ENCODE measurements around the gene AKIRIN2.
"Not testable (repeated sequence)": the region's sequence is repeated elsewhere in the genome, so short reads cannot be mapped to it uniquely, and the experiment has no call there.

AKIRIN2 gene

DNA sequence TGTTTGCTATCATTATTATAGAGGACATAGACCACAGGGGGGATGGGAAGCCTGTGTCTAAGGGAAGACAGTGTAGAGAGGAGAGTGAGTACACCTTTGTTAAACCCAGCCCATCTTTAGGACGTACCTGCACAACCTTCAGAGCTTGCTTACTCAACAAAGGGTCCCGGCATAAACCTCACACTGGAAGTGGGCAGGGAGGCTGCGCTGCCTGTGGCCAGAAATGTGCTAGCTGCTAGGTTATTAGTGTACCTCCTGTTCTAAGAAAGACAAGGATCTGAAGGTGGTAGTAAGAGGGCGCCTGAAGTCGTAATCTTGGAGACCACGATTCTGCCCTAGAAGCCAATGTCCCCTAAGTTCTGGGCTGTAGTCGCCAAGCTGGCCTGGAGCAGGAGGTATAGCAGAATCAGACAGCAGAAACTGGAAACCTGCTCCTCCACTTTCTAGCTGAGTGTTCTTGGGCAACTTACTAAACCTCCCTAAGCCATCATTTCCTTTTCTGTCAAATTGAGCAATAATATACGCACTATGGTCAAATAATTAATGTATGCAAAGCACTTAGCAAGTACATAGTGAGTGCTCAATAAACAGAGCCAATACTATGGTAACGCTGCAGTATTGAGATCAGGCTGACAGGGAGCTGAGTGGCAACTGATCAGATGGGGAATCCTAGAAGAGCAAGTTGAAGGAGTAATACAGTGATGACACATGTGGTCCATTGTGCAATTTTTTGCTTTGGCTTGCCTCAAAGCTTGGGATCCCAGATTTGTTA lies 16.8 kb upstream of the AKIRIN2 start:
- Histone ChIP-seq H3K9ac (no peak overlapping the region), H3K27ac (no peak overlapping the region), H3K4me2 (no peak overlapping the region), H3K4me3 (no peak overlapping the region), H3K36me3 (no peaks in the 10 kb centered on the region), H3K9me3 (no peaks in the 10 kb centered on the region), H3K4me1 (no peaks in the 10 kb centered on the region), H3K27me3 (no peaks in the 10 kb centered on the region), H4K20me1 (no peaks in the 10 kb centered on the region)
- no peak for TF ChIP-seq Cebpa-rat (IDR thresholded peaks at IDR 0.05)

DNA sequence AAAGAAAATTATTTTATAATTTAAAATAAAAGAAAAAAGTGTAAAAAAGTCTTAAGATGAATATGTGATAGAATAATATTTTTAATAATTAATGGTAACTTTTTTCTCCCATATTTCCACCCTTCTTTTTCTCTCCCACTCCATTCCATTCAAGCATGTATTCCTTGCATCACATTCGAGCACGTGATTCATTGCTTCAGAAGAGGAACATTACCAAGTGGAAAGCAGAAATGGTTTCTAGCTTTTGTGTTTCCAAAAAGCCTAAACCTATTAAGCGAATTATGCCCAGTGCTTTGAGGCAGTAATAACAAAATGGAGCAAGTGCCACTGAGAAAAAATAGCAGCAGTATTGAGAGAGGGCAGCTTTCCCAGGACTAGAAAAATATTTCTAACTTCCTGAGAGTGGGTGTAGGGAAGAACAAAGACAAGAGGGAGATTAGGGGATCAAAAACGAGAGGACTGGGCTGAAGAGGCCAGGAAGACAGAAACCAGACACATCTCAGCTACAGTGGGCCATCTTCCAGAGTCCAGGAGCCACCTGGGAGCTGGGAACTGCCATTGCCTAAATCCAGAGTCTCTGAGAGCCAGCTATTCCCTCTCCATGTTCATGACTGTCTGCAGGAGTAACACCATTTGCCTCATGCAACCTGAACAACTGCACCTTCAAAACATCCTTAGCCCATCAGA lies 15.0 kb upstream of the AKIRIN2 start:
- H3K4me2 ChIP-seq = no peak overlapping the region

DNA sequence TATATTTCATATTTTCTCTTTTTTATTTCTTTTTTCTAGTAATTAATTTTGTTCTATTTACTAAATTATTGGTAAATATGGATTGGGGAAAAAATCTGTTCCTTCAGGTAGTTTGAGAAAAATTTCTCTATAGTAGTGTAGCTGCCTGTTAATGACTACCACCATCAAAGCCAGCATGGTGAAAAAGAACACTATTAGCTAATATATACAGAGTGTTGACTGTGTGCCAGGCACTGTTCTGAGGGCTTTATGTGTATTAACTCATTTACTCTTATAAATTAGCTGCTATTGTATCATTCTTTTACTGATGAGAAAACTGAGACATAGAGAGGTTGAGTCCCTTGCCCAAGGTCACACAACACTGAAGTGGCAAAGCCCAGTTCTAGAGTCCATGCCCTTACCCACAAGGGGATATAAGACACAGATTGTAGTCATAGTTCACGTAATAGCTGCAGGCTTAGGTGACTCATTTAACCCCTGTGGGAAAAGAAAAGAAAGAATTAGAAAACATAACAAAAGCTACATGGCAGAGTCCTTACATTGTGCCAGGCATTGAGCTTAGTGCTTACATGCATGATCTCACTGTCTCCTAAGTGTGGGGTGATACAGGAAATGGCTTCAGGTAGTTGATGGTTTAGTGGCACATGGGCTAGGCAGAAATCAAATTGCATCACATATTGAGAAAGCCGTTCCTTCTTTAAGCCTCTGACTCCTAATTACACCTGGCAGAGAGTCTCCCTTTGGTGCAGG lies 12.2 kb upstream of the AKIRIN2 start:
- Histone ChIP-seq H4K20me1 (no peaks in the 10 kb centered on the region), H3K4me3 (no peak overlapping the region), H3K36me3 (no peaks in the 10 kb centered on the region), H3K4me1 (no peaks in the 10 kb centered on the region), H3K9ac (no peak overlapping the region), H3K27ac (no peak overlapping the region), H3K27me3 (no peaks in the 10 kb centered on the region), H3K9me3 (no peaks in the 10 kb centered on the region), H3K4me2 (no peak overlapping the region)
- no peak for TF ChIP-seq Cebpa-rat (IDR thresholded peaks at IDR 0.05)

More for the DNA sequence above, 15.0 kb upstream of the AKIRIN2 start:
- Histone ChIP-seq H3K27me3 (no peaks in the 10 kb centered on the region), H3K4me3 (no peak overlapping the region), H3K36me3 (no peaks in the 10 kb centered on the region), H3K9me3 (no peaks in the 10 kb centered on the region), H4K20me1 (no peaks in the 10 kb centered on the region), H3K4me1 (no peaks in the 10 kb centered on the region), H3K27ac (no peak overlapping the region), H3K9ac (no peak overlapping the region)
- TF ChIP-seq Cebpa-rat (IDR thresholded peaks at IDR 0.05) = no peak

DNA sequence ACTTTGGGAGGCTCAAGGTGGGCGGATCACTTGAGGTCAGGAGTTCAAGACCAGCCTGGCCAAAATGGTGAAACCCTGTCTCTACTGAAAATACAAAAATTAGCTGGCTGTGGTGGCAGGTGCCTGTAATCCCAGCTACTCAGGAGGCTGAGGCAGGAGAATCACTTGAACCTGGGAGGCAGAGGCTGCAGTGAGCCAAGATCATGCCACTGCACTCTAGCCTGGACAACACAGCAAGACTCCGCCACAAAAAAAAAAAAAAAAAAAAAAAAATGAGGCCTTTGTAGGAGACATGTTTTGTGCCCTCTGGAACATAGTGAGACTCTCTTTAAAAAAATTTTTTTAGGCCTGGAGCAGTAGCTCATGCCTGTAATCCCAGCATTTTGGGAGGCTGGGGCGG lies 10.7 kb upstream of the AKIRIN2 start:
- not testable (repeated sequence) for H3K9ac ChIP-seq, H3K27me3 ChIP-seq, H3K4me2 ChIP-seq, H3K4me1 ChIP-seq, H3K9me3 ChIP-seq, H3K4me3 ChIP-seq, H3K36me3 ChIP-seq, H4K20me1 ChIP-seq, H3K27ac ChIP-seq

DNA sequence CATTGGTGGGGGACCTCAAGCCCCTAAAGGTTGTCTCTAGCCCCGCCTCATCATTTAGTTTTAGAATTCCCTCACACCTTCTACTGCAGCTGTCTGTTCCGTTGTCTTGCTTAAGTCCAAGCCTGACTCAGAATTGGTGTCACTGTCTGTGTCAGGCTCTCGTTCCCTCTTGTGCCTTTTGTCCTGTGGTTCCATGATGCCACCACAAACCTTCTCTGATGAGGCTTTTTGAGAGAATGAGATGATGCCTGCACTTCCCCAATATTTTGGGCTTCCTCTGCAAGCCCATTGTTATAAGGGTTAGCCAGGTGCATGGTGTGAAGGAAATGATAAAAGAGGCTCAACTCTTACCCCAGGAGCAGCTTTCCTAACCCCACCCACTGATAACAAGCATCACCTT lies 8.1 kb upstream of the AKIRIN2 start:
- Histone ChIP-seq H3K9ac (no peak overlapping the region), H3K4me2 (no peak overlapping the region), H3K4me1 (no peaks in the 10 kb centered on the region), H3K9me3 (no peaks in the 10 kb centered on the region), H3K27ac (no peak overlapping the region), H3K27me3 (no peaks in the 10 kb centered on the region), H4K20me1 (no peaks in the 10 kb centered on the region), H3K4me3 (no peak overlapping the region), H3K36me3 (no peaks in the 10 kb centered on the region)
- TF ChIP-seq Cebpa-rat (IDR thresholded peaks at IDR 0.05) = no peak

DNA sequence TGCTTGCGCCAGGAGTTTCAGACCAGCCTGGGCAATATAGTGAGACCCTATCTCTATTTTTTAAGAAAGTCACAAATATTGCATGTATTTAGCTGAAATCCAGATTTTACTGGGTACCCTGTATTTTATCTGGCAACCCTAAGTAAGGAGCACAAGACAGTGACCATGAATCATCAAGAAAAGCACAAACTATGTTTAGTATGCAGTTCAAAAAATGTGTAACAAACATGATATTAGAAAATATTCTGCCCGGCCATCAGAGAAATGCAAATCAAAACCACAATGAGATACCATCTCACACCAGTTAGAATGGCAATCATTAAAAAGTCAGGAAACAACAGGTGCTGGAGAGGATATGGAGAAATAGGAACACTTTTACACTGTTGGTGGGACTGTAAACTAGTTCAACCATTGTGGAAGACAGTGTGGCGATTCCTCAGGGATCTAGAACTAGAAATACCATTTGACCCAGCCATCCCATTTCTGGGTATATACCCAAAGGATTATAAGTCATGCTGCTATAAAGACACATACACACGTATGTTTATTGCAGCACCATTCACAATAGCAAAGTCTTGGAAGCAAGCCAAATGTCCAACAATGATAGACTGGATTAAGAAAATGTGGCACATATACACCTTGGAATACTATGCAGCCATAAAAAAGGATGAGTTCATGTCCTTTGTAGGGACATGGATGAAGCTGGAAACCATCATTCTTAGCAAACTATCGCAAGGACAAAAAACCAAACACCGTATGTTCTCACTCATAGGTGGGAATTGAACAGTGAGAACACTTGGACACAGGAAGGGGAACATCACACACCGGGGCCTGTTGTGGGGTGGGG lies 6.8 kb upstream of the AKIRIN2 start:
- not testable (repeated sequence) for H3K27me3 ChIP-seq, H3K27ac ChIP-seq, H3K36me3 ChIP-seq, H3K4me1 ChIP-seq, H3K4me3 ChIP-seq, H3K4me2 ChIP-seq, H3K9me3 ChIP-seq, H3K9ac ChIP-seq, H4K20me1 ChIP-seq

DNA sequence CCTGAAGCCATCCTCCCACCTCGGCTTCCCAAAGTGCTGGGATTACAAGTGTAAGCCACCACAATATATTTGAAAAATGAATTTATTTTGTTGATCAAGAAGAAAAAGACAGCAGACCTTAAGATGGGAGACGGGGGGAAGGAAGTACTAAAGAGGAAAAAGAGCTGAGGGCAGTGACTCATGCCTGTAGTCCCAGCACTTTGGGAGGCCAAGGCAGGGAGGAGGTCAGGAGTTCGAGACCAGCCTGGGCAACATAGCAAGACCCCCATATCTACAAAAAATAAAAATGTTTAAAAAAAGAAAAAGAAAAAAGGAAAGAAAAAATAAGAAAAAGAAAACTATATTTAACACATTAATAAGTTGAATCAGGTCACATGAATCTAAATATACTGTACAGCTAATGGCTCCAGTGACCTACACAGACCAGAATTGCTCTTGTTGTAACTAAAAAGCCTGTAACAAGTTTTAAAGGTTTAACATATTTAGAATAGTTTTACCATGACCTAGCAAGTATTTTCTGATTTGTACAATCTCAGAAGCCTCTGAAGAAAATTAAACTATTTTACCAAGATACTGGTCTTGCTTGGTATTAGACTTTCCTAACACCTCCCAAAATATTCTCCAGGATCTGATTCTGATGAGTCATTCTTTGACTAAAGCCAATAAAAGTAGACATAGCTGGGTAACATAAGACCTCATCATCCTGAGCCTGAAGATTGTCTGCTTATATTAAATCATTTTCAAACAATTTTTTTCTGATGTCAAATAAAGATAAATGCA lies 4.3 kb upstream of the AKIRIN2 start:
- Histone ChIP-seq H3K9ac (no peak overlapping the region), H3K27ac (no peak overlapping the region), H3K36me3 (no peaks in the 10 kb centered on the region), H3K4me3 (no peak overlapping the region), H4K20me1 (no peaks in the 10 kb centered on the region), H3K27me3 (no peaks in the 10 kb centered on the region), H3K4me1 (no peaks in the 10 kb centered on the region), H3K4me2 (no peak overlapping the region), H3K9me3 (no peaks in the 10 kb centered on the region)
- TF ChIP-seq Cebpa-rat (IDR thresholded peaks at IDR 0.05) = no peak

DNA sequence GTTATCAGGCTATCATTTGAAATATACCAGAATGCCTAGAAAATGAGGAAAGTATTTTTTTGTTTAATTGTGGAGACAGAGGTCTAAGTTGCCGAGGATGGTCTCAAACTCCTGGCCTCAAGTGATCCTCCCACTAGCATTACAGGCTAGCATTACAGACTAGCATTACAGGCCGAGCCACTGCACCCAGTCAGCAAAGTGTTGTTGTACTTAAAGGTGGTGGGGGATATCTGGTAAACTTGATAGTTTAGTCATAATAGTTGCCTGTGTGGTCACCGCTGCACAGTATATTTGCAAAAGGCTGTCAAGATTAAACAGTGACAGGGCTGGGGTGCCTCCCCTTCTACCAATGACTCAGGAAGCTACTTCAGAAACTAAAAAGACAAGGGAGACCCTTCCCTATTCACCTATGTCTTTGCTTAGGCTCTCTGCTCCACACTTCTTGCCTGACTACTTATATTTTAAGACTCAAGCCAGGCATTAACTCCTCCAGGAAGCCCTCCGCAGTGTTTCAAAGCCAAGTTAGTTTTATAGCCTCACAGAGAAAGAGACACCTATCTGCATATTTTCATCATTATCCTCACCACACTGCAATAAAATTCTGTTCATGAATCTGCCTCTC lies 3.1 kb upstream of the AKIRIN2 start:
- TF ChIP-seq Cebpa-rat (IDR thresholded peaks at IDR 0.05) = no peak
- H3K4me3 ChIP-seq = no peak overlapping the region
- H3K9me3 ChIP-seq = no peaks in the 10 kb centered on the region
- no peaks in the 10 kb centered on the region for H3K36me3 ChIP-seq
- no peak overlapping the region for H3K9ac ChIP-seq
- no peak overlapping the region for H3K27ac ChIP-seq
- no peak overlapping the region for H3K4me2 ChIP-seq
- no peaks in the 10 kb centered on the region for H3K4me1 ChIP-seq
- peaks cover 12% of the 10 kb centered on the region for H4K20me1 ChIP-seq
- no peaks in the 10 kb centered on the region for H3K27me3 ChIP-seq

DNA sequence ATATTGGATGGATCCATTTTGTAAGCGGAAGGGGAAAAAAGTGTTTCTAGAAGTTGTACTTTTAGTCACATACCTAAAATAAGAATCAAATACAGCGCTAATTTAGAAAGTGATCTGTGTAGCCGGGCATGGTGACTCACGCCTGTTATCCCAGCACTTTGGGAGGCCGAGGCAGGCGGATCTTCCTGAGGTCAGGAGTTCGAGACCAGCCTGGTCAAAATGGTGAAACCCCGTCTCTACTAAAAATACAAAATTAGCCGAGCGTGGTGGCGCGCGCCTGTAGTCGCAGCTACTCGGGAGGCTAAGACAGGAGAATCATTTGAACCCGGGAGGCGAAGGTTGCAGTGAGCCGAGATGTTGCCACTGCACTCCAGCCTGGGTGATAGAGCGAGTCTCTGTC lies 1.0 kb upstream of the AKIRIN2 start:
- H3K9ac ChIP-seq, H3K27ac ChIP-seq, H3K36me3 ChIP-seq, H3K4me1 ChIP-seq, H3K27me3 ChIP-seq, H3K9me3 ChIP-seq: not testable (repeated sequence)
- H3K4me2 ChIP-seq = peak overlapping the region; percentile 67
- H3K4me3 ChIP-seq = peak overlapping the region; percentile 84
- peaks cover 33% of the 10 kb centered on the region for H4K20me1 ChIP-seq
